Embryonic facial prominence (tissue), 1 donor: ENCODE data around the gene HSF2BP.
"Not testable (repeated sequence)": the region's sequence is repeated elsewhere in the genome, so short reads cannot be mapped to it uniquely, and the experiment has no call there.

Experiments
- DNase-seq: peaks from one replicate; pipeline ENCODE4 v3.0.0-alpha.2; 2016; ENCODE audit errors: extremely low spot score

The HSF2BP gene

GRCh38 chr21:43597540-43598250 is 61.6 kb downstream of the HSF2BP start:
- no peak for DNase-seq

DNA sequence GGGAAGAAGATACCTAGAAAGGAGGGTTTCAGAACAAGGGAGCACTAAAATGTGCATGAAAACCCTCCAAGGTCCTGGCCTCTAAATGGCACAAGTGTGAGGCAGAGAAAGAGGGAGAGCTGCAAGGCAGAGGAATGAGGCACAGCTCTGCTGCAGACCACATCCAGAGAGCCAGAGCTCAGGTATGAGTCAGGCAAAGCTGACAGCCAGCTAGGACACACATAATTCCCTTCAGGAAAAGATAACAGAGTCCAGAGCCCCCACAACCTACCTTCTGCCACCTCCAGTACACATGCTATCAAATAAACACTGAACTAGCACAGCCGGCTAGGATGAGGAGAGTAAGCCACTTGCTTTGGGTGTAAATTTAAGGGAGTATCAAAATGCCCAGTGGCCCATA is 62.2 kb downstream of the HSF2BP start:
- no peak for DNase-seq

DNA sequence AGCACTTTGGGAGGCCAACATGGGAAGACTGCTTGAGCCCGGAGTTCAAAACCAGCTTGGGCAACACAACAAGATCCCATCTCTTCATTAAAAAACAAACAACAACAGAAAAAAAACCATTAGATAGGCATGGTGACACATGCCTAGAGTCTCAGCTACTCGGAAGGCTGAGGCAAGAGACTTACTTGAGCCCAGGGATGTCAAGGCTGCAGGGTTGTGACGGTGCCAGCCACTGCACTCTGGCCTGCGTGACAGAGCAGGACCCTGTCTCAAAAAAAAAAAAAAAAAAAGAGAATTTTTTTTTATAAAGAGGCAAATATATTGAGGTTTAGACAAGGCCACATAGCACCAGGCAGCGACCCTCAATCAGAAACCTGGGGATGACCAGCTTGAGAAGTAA is 62.7 kb downstream of the HSF2BP start:
- DNase-seq: no peak

- not testable (repeated sequence) for DNase-seq
Observed at GRCh38 chr21:43595769-43596168, 63.5 kb downstream of the HSF2BP start.

DNA sequence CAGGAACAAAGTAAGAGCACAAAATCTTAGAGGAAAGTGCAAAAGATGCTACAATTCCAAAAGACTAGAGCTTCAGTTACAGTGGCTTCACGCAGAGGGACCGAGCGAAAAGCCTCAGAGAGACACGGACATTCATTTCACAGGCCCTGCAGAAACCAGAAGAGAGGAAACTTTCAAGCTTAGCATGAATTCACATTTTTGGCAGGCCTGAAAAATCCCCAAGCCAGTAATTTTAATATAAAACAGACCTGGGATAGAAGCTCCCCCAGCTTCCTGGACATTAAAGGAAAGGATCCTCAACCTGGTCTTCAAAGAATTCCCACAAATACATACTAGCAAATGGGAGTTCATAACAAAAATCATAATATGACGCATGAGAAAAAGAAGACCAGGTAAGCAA is 66.2 kb downstream of the HSF2BP start:
- no peak for DNase-seq

DNA sequence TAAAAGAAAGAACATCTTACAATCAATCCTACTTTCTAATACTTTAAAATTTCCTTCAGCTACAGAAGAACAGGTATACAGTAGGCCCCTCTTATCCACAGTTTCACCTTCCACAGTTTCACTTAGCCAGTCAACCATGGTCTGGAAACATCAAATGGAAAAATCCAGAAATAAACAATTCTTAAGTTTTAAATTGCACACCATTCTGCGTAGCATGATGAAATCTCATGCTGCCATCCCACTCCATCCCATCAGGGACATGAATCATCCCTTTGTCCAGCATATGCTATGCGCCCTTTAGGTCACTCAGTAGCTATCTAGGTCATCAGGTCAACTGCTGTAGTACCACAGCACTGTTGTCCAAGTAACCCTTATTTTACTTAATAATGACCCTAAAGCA is 67.7 kb downstream of the HSF2BP start:
- no peak for DNase-seq

- DNase-seq: no peak
Observed at GRCh38 chr21:43590194-43590593, 69.1 kb downstream of the HSF2BP start.

DNA sequence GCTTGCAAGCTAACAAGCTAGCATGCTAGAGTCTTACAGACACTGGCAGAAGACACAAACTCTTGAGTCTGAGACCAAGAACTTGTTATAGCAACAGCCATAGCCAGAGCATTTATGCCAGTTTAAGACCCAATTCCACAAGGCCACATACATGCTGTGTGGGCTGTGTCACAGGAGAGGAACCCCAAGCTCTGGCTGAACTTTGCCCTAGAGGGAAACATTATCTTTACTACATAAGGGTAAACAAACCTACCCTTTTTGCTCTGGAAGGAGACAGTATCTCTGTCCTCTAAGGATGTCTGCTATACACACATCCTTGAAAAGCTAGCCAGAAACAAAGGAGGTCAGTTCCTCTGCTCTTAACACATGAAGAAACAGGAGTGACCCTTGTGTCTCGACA is 70.3 kb downstream of the HSF2BP start:
- DNase-seq: no peak

GRCh38 chr21:43585924-43586413 is 73.3 kb downstream of the HSF2BP start:
- peak; percentile 76 for DNase-seq

DNA sequence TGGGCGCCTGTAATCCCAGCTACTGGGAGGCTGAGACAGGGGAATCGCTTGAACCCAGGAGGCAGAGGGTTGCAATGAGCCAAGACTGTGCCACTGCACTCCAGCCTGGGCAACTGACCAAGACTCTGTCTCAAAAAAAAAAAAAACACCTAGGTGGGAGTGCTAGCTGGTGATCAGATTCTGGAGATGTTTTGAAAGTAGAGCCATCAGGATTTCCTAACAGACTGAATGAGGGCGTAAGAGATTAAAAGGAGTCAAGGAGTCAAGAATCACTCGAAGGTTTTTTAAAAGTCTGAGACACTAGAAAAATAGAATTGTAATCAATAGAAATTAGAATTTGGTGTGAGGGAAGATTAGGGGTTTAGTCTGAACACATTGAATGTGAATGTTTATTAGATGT is 73.8 kb downstream of the HSF2BP start:
- DNase-seq: no peak

- DNase-seq: no peak
Observed at GRCh38 chr21:43581453-43581852, 77.8 kb downstream of the HSF2BP start.

- DNase-seq: no peak
Observed at GRCh38 chr21:43578677-43579303, 80.5 kb downstream of the HSF2BP start.

GRCh38 chr21:43575473-43575844 is 83.8 kb downstream of the HSF2BP start:
- no peak for DNase-seq

GRCh38 chr21:43574741-43575472 is 84.4 kb downstream of the HSF2BP start:
- DNase-seq: no peak

GRCh38 chr21:43573921-43574320 is 85.4 kb downstream of the HSF2BP start:
- DNase-seq: no peak

DNA sequence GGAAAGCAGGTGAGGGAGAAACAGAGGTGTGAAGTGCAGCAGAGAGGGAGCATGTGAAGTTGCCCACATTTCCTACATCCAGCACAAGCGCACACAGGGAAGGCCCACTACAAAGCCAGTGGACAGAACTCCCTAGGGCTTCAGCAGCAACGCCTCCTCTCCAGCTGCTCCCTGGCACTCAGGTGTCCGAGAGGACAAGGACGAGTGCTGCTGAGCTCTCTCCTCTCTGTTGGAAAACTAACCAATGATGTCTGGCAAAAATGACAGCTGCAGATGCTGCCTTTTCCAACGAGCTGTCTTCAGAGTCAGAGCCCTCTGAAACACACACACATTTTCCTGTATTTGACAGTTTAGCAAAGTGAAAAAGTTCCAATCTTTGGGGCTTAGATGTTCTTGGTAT is 86.8 kb downstream of the HSF2BP start:
- no peak for DNase-seq

DNA sequence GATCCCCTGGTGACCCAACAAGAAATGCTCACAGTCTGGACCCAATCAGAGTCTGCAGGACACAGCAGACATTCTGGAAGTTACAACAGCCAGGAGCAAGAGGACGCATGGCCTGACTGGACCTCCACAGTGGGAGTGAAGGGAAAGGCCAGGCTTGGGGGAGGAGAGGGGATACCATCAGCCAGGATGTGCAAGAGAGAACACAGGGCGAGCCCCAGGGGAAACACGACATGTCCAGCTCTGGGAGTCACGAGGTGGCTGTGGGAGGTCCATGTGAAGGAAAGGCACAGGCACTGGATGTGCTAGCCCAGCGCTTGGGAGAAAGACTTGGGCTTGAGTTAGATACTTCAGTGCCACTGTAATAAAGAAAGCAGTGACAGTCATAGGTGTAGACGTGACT is 87.3 kb downstream of the HSF2BP start:
- DNase-seq: no peak

- not testable (repeated sequence) for DNase-seq
Observed at GRCh38 chr21:43570195-43570594, 89.1 kb downstream of the HSF2BP start.

DNA sequence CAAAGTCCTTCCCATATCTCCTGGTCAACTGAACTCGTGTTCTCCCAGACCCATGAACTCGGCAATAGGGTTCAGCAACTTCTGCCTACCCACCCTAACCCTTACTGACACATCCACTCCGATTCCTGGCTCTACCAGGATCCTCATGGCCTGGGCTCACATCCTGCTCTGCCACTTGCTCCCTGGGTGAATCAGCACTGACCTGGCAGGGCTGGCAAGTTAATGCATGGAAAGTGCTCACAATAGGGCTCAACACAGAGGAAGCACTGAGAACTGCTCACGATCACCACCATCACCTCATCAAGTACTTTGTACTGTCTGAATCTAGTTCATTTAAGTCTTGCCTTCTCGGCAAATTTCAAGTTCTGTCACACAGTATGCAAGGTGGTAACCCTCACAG is 96.8 kb downstream of the HSF2BP start:
- DNase-seq: not testable (repeated sequence)

DNA sequence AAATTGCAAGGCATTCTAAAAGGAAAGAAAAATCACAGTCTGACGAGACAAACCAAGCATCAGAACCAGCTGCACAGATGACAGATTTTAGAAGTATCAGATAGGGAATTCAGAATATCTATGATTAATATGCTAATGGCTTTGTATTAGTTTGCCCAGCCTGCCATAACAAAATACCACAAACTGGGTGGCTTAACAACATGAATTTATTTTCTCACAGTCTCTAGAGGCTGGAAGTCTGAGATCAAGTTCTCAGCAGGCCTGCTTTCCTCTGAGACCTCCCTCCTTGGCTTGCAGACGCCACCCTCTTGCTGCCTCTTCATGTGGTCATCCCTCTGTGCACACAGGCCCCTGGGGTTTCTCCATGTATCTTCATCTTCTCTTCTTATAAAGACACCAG is 118.7 kb downstream of the HSF2BP start:
- not testable (repeated sequence) for DNase-seq

DNA sequence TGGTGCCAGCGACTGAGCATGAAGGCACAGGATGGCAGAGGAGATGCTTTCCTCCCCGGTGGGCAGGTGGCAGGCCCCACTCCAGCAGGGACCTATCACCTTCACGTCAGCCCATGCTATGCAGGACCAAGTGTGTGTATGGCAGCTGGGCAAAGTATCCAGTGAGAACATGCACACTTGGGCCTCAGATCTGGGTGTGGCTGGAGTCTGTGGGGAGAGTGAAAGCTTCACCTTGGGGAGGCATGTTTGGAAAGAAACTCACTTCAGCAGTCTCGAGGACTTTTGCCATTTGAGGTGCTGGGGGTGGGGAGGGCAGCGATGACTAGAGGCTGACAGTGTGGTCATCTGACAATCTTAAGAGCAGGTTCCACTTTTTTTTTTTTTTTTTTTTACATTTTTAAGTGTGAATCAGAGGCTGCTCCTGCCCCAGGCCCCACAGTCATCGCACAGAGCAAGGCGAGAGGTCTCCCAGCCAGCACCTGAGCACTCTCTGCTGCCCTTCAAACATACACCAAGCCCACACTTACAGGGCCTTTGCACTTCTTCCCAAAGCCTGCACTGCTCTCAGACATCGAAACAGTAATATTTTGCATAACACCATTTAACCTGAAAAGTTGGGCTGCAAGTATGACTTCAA is 136.7 kb downstream of the HSF2BP start:
- DNase-seq: not testable (repeated sequence)

DNA sequence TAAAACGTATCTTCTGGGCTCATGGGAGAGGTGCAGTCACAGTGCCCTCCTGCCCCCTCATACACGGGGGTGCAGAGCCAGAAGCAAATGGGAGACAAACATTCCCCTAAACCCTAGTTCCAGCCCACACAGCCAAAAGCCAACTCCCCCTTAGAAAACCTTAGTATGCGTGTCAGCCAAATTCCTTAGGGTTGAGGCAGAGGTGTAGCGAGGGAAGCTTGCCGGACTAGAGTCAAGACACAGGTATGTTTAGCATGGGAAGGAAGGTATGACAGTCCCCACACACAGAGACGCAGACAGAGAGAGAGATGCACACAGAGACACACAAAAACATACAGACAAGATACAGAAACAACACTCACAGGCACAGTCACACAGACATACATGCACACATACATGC is 141.6 kb downstream of the HSF2BP start:
- DNase-seq: not testable (repeated sequence)
